ENCODE data around the gene GJA5. TPM values are rescaled to one million over a fixed set of nuclear protein-coding genes. Genes with fewer than 3 reads are reported as not detected.

Gene GJA5
- total RNA-seq, 1 experiment from 2014 or later = not detected

- Histone ChIP-seq H3K27ac (ENCODE audit: low read length) (no peak overlapping the region), H4K20me1 (ENCODE audit: insufficient read depth, low read depth, low read length) (no peaks in the 10 kb centered on the region), H3K36me3 (ENCODE audit: insufficient read depth, low read length) (no peaks in the 10 kb centered on the region), H3K79me2 (ENCODE audit: low read length) (no peaks in the 10 kb centered on the region), H3K9me3 (ENCODE audit: low read length) (no peaks in the 10 kb centered on the region), H2AFZ (ENCODE audit: low read length) (no peak overlapping the region), H3K4me2 (ENCODE audit: low read depth, low read length, poor library complexity, severe bottlenecking) (no peak overlapping the region), H3K9me2 (replicated peaks; ENCODE audit: insufficient read depth, low read length) (no peaks in the 10 kb centered on the region), H3K9ac (ENCODE audit: low read length) (no peak overlapping the region), H3K4me3 (ENCODE audit: low read length) (no peak overlapping the region), H3K4me1 (ENCODE audit: low read length) (no peaks in the 10 kb centered on the region), H3K27me3 (ENCODE audit: low read length) (no peaks in the 10 kb centered on the region)
- DNase-seq = no peak
These were observed 12.2 kb upstream of the GJA5 start for GRCh38 chr1:147772570-147772969.

- Histone ChIP-seq H3K27me3 (ENCODE audit: low read length) (no peaks in the 10 kb centered on the region), H4K20me1 (ENCODE audit: insufficient read depth, low read depth, low read length) (no peaks in the 10 kb centered on the region), H3K4me3 (ENCODE audit: low read length) (no peak overlapping the region), H3K36me3 (ENCODE audit: insufficient read depth, low read length) (no peaks in the 10 kb centered on the region), H2AFZ (ENCODE audit: low read length) (no peak overlapping the region), H3K27ac (ENCODE audit: low read length) (no peak overlapping the region), H3K79me2 (ENCODE audit: low read length) (no peaks in the 10 kb centered on the region), H3K4me1 (ENCODE audit: low read length) (no peaks in the 10 kb centered on the region), H3K9ac (ENCODE audit: low read length) (no peak overlapping the region), H3K4me2 (ENCODE audit: low read depth, low read length, poor library complexity, severe bottlenecking) (no peak overlapping the region), H3K9me3 (ENCODE audit: low read length) (no peaks in the 10 kb centered on the region), H3K9me2 (replicated peaks; ENCODE audit: insufficient read depth, low read length) (no peaks in the 10 kb centered on the region)
- DNase-seq = peak; percentile 41
These were observed 11.1 kb upstream of the GJA5 start for GRCh38 chr1:147771226-147772125.

GRCh38 chr1:147769106-147769505 is 8.7 kb upstream of the GJA5 start:
- Histone ChIP-seq H3K36me3 (ENCODE audit: insufficient read depth, low read length) (no peaks in the 10 kb centered on the region), H3K79me2 (ENCODE audit: low read length) (no peaks in the 10 kb centered on the region), H3K9me2 (replicated peaks; ENCODE audit: insufficient read depth, low read length) (no peaks in the 10 kb centered on the region), H4K20me1 (ENCODE audit: insufficient read depth, low read depth, low read length) (no peaks in the 10 kb centered on the region), H2AFZ (ENCODE audit: low read length) (no peak overlapping the region), H3K27ac (ENCODE audit: low read length) (no peak overlapping the region), H3K4me2 (ENCODE audit: low read depth, low read length, poor library complexity, severe bottlenecking) (no peak overlapping the region), H3K4me3 (ENCODE audit: low read length) (no peak overlapping the region), H3K9me3 (ENCODE audit: low read length) (no peaks in the 10 kb centered on the region), H3K4me1 (ENCODE audit: low read length) (no peaks in the 10 kb centered on the region), H3K27me3 (ENCODE audit: low read length) (no peaks in the 10 kb centered on the region), H3K9ac (ENCODE audit: low read length) (no peak overlapping the region)
- no peak for DNase-seq

GRCh38 chr1:147768582-147768981 is 8.2 kb upstream of the GJA5 start:
- Histone ChIP-seq H3K9me2 (replicated peaks; ENCODE audit: insufficient read depth, low read length) (no peaks in the 10 kb centered on the region), H3K4me3 (ENCODE audit: low read length) (no peak overlapping the region), H2AFZ (ENCODE audit: low read length) (no peak overlapping the region), H3K4me2 (ENCODE audit: low read depth, low read length, poor library complexity, severe bottlenecking) (no peak overlapping the region), H3K27me3 (ENCODE audit: low read length) (no peaks in the 10 kb centered on the region), H3K9me3 (ENCODE audit: low read length) (no peaks in the 10 kb centered on the region), H3K4me1 (ENCODE audit: low read length) (no peaks in the 10 kb centered on the region), H3K36me3 (ENCODE audit: insufficient read depth, low read length) (no peaks in the 10 kb centered on the region), H3K27ac (ENCODE audit: low read length) (no peak overlapping the region), H4K20me1 (ENCODE audit: insufficient read depth, low read depth, low read length) (no peaks in the 10 kb centered on the region), H3K79me2 (ENCODE audit: low read length) (no peaks in the 10 kb centered on the region), H3K9ac (ENCODE audit: low read length) (no peak overlapping the region)
- DNase-seq = no peak

- H3K9ac ChIP-seq (ENCODE audit: low read length) = no peak overlapping the region
- no peaks in the 10 kb centered on the region for H3K4me1 ChIP-seq (ENCODE audit: low read length)
- no peaks in the 10 kb centered on the region for H4K20me1 ChIP-seq (ENCODE audit: insufficient read depth, low read depth, low read length)
- no peak for DNase-seq
- no peak overlapping the region for H3K4me2 ChIP-seq (ENCODE audit: low read depth, low read length, poor library complexity, severe bottlenecking)
- H3K36me3 ChIP-seq (ENCODE audit: insufficient read depth, low read length) = no peaks in the 10 kb centered on the region
- no peaks in the 10 kb centered on the region for H3K27me3 ChIP-seq (ENCODE audit: low read length)
- no peak overlapping the region for H2AFZ ChIP-seq (ENCODE audit: low read length)
- no peak overlapping the region for H3K27ac ChIP-seq (ENCODE audit: low read length)
- H3K9me2 ChIP-seq (replicated peaks; ENCODE audit: insufficient read depth, low read length) = no peaks in the 10 kb centered on the region
- H3K4me3 ChIP-seq (ENCODE audit: low read length) = no peak overlapping the region
- no peaks in the 10 kb centered on the region for H3K9me3 ChIP-seq (ENCODE audit: low read length)
- H3K79me2 ChIP-seq (ENCODE audit: low read length) = no peaks in the 10 kb centered on the region
These were observed 7.7 kb upstream of the GJA5 start for GRCh38 chr1:147768101-147768500.

- H3K4me2 ChIP-seq (ENCODE audit: low read depth, low read length, poor library complexity, severe bottlenecking) = no peak overlapping the region
- H3K9ac ChIP-seq (ENCODE audit: low read length) = no peak overlapping the region
- no peak overlapping the region for H3K27ac ChIP-seq (ENCODE audit: low read length)
- no peak overlapping the region for H2AFZ ChIP-seq (ENCODE audit: low read length)
- no peaks in the 10 kb centered on the region for H3K36me3 ChIP-seq (ENCODE audit: insufficient read depth, low read length)
- no peaks in the 10 kb centered on the region for H4K20me1 ChIP-seq (ENCODE audit: insufficient read depth, low read depth, low read length)
- H3K4me3 ChIP-seq (ENCODE audit: low read length) = no peak overlapping the region
- no peak for DNase-seq
- H3K79me2 ChIP-seq (ENCODE audit: low read length) = no peaks in the 10 kb centered on the region
- H3K9me2 ChIP-seq (replicated peaks; ENCODE audit: insufficient read depth, low read length) = no peaks in the 10 kb centered on the region
- no peaks in the 10 kb centered on the region for H3K9me3 ChIP-seq (ENCODE audit: low read length)
- H3K27me3 ChIP-seq (ENCODE audit: low read length) = no peaks in the 10 kb centered on the region
- H3K4me1 ChIP-seq (ENCODE audit: low read length) = no peaks in the 10 kb centered on the region
These were observed 2.0 kb upstream of the GJA5 start for GRCh38 chr1:147762233-147763024.

- Histone ChIP-seq H3K36me3 (ENCODE audit: insufficient read depth, low read length) (no peaks in the 10 kb centered on the region), H3K4me1 (ENCODE audit: low read length) (no peaks in the 10 kb centered on the region), H3K9ac (ENCODE audit: low read length) (no peak overlapping the region), H3K27ac (ENCODE audit: low read length) (no peak overlapping the region), H3K4me2 (ENCODE audit: low read depth, low read length, poor library complexity, severe bottlenecking) (no peak overlapping the region), H3K27me3 (ENCODE audit: low read length) (no peaks in the 10 kb centered on the region), H3K79me2 (ENCODE audit: low read length) (no peaks in the 10 kb centered on the region), H3K4me3 (ENCODE audit: low read length) (no peak overlapping the region), H4K20me1 (ENCODE audit: insufficient read depth, low read depth, low read length) (no peaks in the 10 kb centered on the region), H2AFZ (ENCODE audit: low read length) (no peak overlapping the region), H3K9me2 (replicated peaks; ENCODE audit: insufficient read depth, low read length) (no peaks in the 10 kb centered on the region), H3K9me3 (ENCODE audit: low read length) (no peaks in the 10 kb centered on the region)
- DNase-seq = no peak
These were observed 1.9 kb downstream of the GJA5 start for GRCh38 chr1:147758379-147759100.
